ENCODE results near the gene CCDC158. TPM values are rescaled to one million over a fixed set of nuclear protein-coding genes. Genes with fewer than 3 reads are reported as not detected.
"Not testable (repeated sequence)": the region's sequence is repeated elsewhere in the genome, so short reads cannot be mapped to it uniquely, and the experiment has no call there.

The CCDC158 gene
- polyA plus RNA-seq, 3 donors from 2014 or later, result not detected

- Mint-ChIP-seq H3K36me3 (no peaks in the 10 kb centered on the region), H3K27me3 (ENCODE audit: low read depth in 3 of 3) (peaks cover 0 to 6% (median 4%) of the 10 kb centered on the region in 3 donors), H3K27ac (peak overlapping the region in 2 of 6 donors; percentile 2 to 29), H3K4me3 (no peak overlapping the region), H3K4me1 (peaks cover 56 to 57% of the 10 kb centered on the region in 2 donors), H3K9me3 (no peaks in the 10 kb centered on the region)
- DNase-seq, result no peak
These were observed 25.0 kb upstream of the CCDC158 start for GRCh38 chr4:76445911-76446310.

GRCh38 chr4:76443376-76443775, 22.4 kb upstream of the CCDC158 start:
- no peak for DNase-seq
- Mint-ChIP-seq H3K9me3 (no peaks in the 10 kb centered on the region), H3K36me3 (no peaks in the 10 kb centered on the region), H3K27me3 (ENCODE audit: low read depth in 3 of 3) (peaks cover 0 to 5% (median 5%) of the 10 kb centered on the region in 3 donors), H3K27ac (no peak overlapping the region), H3K4me3 (no peak overlapping the region), H3K4me1 (peaks cover 31 to 32% of the 10 kb centered on the region in 2 donors)

GRCh38 chr4:76442807-76443206, 21.9 kb upstream of the CCDC158 start:
- no peaks in the 10 kb centered on the region for H3K9me3 Mint-ChIP-seq
- no peak overlapping the region for H3K27ac Mint-ChIP-seq
- H3K27me3 Mint-ChIP-seq (ENCODE audit: low read depth in 3 of 3), result peaks cover 0 to 5% (median 4%) of the 10 kb centered on the region in 3 donors
- no peak for DNase-seq
- H3K4me3 Mint-ChIP-seq, result no peak overlapping the region
- H3K36me3 Mint-ChIP-seq, result no peaks in the 10 kb centered on the region
- H3K4me1 Mint-ChIP-seq, result peaks cover 26% of the 10 kb centered on the region in 2 donors

GRCh38 chr4:76441881-76442280, 20.9 kb upstream of the CCDC158 start:
- no peaks in the 10 kb centered on the region for H3K36me3 Mint-ChIP-seq
- no peak overlapping the region for H3K4me3 Mint-ChIP-seq

GRCh38 chr4:76439491-76439890, 18.6 kb upstream of the CCDC158 start:
- Mint-ChIP-seq H3K27ac (no peak overlapping the region), H3K4me3 (no peak overlapping the region), H3K27me3 (ENCODE audit: low read depth in 3 of 3) (peaks cover 2 to 19% (median 4%) of the 10 kb centered on the region in 3 donors), H3K4me1 (peaks cover 7 to 9% of the 10 kb centered on the region in 2 donors), H3K9me3 (no peaks in the 10 kb centered on the region), H3K36me3 (no peaks in the 10 kb centered on the region)
- no peak for DNase-seq

More at GRCh38 chr4:76441881-76442280, 20.9 kb upstream of the CCDC158 start:
- Mint-ChIP-seq H3K9me3 (no peaks in the 10 kb centered on the region), H3K27me3 (ENCODE audit: low read depth in 3 of 3) (peaks cover 0 to 5% (median 4%) of the 10 kb centered on the region in 3 donors), H3K27ac (no peak overlapping the region), H3K4me1 (peaks cover 17 to 20% of the 10 kb centered on the region in 2 donors)
- DNase-seq, result no peak

- Mint-ChIP-seq H3K27ac (peak overlapping the region in 2 of 6 donors; percentile 11 to 28), H3K36me3 (no peaks in the 10 kb centered on the region), H3K4me1 (peaks cover 7 to 11% of the 10 kb centered on the region in 2 donors), H3K4me3 (peak overlapping the region in 3 of 5 donors; percentile 28 to 66 (median 61)), H3K9me3 (no peaks in the 10 kb centered on the region), H3K27me3 (ENCODE audit: low read depth in 3 of 3) (peaks cover 2 to 19% (median 2%) of the 10 kb centered on the region in 3 donors)
- no peak for DNase-seq
These were observed 14.8 kb upstream of the CCDC158 start for GRCh38 chr4:76435528-76436319.

- Mint-ChIP-seq H3K27ac (peak within 1 kb of the TSS in 2 of 6 donors; percentile 11 to 28), H3K9me3 (no peaks in the 10 kb centered on the region), H3K27me3 (ENCODE audit: low read depth in 3 of 3) (peaks cover 2 to 19% (median 2%) of the 10 kb centered on the region in 3 donors), H3K4me3 (peak within 1 kb of the TSS in 3 of 5 donors; percentile 28 to 66 (median 61)), H3K36me3 (no peaks in the 10 kb centered on the region), H3K4me1 (peaks cover 7 to 11% of the 10 kb centered on the region in 2 donors)
- DNase-seq, result no peak
These were observed 14.1 kb upstream of the CCDC158 start, which contains the start of gene SHROOM3 for GRCh38 chr4:76434901-76435527. Gene SHROOM3, plus strand, starts transcription at chr4:76435229. Its CDS starts 824 bp downstream, at chr4:76436053.

- Mint-ChIP-seq H3K27ac (no peak overlapping the region), H3K9me3 (no peaks in the 10 kb centered on the region), H3K27me3 (ENCODE audit: low read depth in 3 of 3) (peaks cover 0 to 12% (median 2%) of the 10 kb centered on the region in 3 donors), H3K4me3 (no peak overlapping the region), H3K4me1 (peaks cover 7 to 11% of the 10 kb centered on the region in 2 donors), H3K36me3 (no peaks in the 10 kb centered on the region)
- DNase-seq, result peak; percentile 40 to 47 (median 45)
These were observed 9.8 kb upstream of the CCDC158 start for GRCh38 chr4:76430519-76431388.

GRCh38 chr4:76429636-76430035, 8.7 kb upstream of the CCDC158 start:
- peaks cover 0 to 2% of the 10 kb centered on the region in 2 donors for H3K4me1 Mint-ChIP-seq
- peaks cover 0 to under 1% (median 0%) of the 10 kb centered on the region in 3 donors for H3K27me3 Mint-ChIP-seq (ENCODE audit: low read depth in 3 of 3)
- H3K4me3 Mint-ChIP-seq, result no peak overlapping the region
- H3K27ac Mint-ChIP-seq, result no peak overlapping the region
- no peak for DNase-seq
- H3K36me3 Mint-ChIP-seq, result no peaks in the 10 kb centered on the region
- no peaks in the 10 kb centered on the region for H3K9me3 Mint-ChIP-seq

GRCh38 chr4:76426272-76426671, 5.3 kb upstream of the CCDC158 start:
- Mint-ChIP-seq H3K27me3 (ENCODE audit: low read depth in 3 of 3) (peaks cover 0 to 3% (median 2%) of the 10 kb centered on the region in 3 donors), H3K27ac (no peak overlapping the region), H3K9me3 (peaks cover 0 to 2% (median 0%) of the 10 kb centered on the region in 6 donors), H3K4me1 (peaks cover 3 to 6% of the 10 kb centered on the region in 2 donors), H3K4me3 (no peak overlapping the region), H3K36me3 (no peaks in the 10 kb centered on the region)
- no peak for DNase-seq

GRCh38 chr4:76423159-76423558, 2.2 kb upstream of the CCDC158 start:
- not testable (repeated sequence) for H3K4me3 Mint-ChIP-seq; H3K27ac Mint-ChIP-seq; DNase-seq; H3K9me3 Mint-ChIP-seq; H3K27me3 Mint-ChIP-seq (ENCODE audit: low read depth in 3 of 3); H3K36me3 Mint-ChIP-seq
- H3K4me1 Mint-ChIP-seq, result peaks cover 6 to 17% of the 10 kb centered on the region in 2 donors

- DNase-seq, result no peak
- H3K4me3 Mint-ChIP-seq, result peak overlapping the region; percentile 69 to 80 (median 73)
These were observed 666 bp downstream of the CCDC158 start for GRCh38 chr4:76420188-76420761.

GRCh38 chr4:76410636-76411035, 10.3 kb downstream of the CCDC158 start:
- Mint-ChIP-seq H3K27me3 (ENCODE audit: low read depth in 3 of 3) (peaks cover 0 to 5% (median 2%) of the 10 kb centered on the region in 3 donors), H3K4me1 (no peaks in the 10 kb centered on the region), H3K4me3 (no peak overlapping the region), H3K36me3 (no peaks in the 10 kb centered on the region), H3K27ac (no peak overlapping the region), H3K9me3 (no peaks in the 10 kb centered on the region)
- no peak for DNase-seq

More at GRCh38 chr4:76420188-76420761, 666 bp downstream of the CCDC158 start:
- H3K9me3 Mint-ChIP-seq, result peaks cover 0 to 4% (median 0%) of the 10 kb centered on the region in 6 donors
- peaks cover 3 to 8% (median 5%) of the 10 kb centered on the region in 3 donors for H3K27me3 Mint-ChIP-seq (ENCODE audit: low read depth in 3 of 3)
- H3K4me1 Mint-ChIP-seq, result peaks cover 6 to 17% of the 10 kb centered on the region in 2 donors
- no peak overlapping the region for H3K27ac Mint-ChIP-seq
- H3K36me3 Mint-ChIP-seq, result no peaks in the 10 kb centered on the region

Measured in immature natural killer cell (primary cell).